ENCODE measurements around the gene POU2F2.

GRCh38 chr19:42173695-42174094, 41.4 kb upstream of the POU2F2 start:
- TF ChIP-seq ZNF281 (CRISPR knock-in tag; IDR thresholded peaks at IDR 0.05) = no peak
- TF ChIP-seq ATF2 (CRISPR knock-in tag; IDR thresholded peaks at IDR 0.05; ENCODE audit: borderline replicate concordance, low read depth) = no peak
- TF ChIP-seq CTCF (IDR thresholded peaks at IDR 0.05) = no peak
- TF ChIP-seq NR2C2 (CRISPR knock-in tag; IDR thresholded peaks at IDR 0.05) = no peak
- no peak for TF ChIP-seq PRDM15 (CRISPR knock-in tag; IDR thresholded peaks at IDR 0.05)
- TF ChIP-seq PREB (CRISPR knock-in tag; IDR thresholded peaks at IDR 0.05; ENCODE audit: borderline replicate concordance) = no peak
- no peak for TF ChIP-seq ZBTB43 (CRISPR knock-in tag; IDR thresholded peaks at IDR 0.05)

All from WTC11 (cell line).